Measurements from ENCODE around the gene GATM.

The GATM gene

DNA sequence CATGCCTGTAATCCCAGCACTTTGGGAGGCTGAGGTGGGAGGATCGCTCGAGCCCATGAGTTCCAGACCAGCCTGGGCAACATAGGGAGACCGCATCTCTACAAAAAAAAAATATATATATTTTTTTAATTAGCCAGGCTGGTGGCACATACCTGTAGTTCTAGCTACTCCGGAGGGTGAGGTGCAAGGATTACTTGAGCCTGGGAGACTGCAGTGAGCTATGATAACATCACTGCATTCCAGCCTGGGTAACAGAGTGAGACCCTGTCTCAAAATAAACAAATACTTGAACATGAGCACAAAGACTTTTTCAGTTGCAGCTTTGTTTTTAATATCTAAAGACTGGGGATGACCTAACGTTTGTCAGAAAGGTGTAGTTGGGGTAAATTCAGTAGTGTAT is 31.3 kb upstream of the GATM start:
- TF ChIP-seq, protein P1, sequence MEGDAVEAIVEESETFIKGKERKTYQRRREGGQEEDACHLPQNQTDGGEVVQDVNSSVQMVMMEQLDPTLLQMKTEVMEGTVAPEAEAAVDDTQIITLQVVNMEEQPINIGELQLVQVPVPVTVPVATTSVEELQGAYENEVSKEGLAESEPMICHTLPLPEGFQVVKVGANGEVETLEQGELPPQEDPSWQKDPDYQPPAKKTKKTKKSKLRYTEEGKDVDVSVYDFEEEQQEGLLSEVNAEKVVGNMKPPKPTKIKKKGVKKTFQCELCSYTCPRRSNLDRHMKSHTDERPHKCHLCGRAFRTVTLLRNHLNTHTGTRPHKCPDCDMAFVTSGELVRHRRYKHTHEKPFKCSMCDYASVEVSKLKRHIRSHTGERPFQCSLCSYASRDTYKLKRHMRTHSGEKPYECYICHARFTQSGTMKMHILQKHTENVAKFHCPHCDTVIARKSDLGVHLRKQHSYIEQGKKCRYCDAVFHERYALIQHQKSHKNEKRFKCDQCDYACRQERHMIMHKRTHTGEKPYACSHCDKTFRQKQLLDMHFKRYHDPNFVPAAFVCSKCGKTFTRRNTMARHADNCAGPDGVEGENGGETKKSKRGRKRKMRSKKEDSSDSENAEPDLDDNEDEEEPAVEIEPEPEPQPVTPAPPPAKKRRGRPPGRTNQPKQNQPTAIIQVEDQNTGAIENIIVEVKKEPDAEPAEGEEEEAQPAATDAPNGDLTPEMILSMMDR (conservative IDR thresholded peaks at IDR 0.05; ENCODE audit: low read depth, low read length), result no peak
- DNase-seq (ENCODE audit: low read depth), result no peak
- H3K4me3 ChIP-seq (ENCODE audit: low read depth, low read length), result no peak overlapping the region

DNA sequence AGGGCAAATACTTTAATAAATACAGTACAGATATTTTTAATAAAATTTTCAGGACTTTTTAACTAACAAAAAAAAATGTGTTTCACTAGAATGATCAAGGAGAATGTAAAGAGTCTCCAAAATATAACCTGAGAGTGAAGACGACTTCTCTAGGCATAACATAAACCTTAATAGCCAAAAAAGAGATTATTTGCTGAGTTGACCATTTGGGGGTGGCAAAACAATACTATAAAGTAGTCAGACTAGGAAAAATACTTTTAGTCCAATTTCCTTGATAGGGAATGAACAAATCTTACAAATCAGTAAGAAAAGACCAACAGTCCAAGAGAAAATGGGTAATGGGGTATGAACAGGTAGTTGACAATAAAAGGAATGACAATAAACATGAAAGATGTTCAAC is 29.4 kb upstream of the GATM start:
- no peak for DNase-seq (ENCODE audit: low read depth)
- TF ChIP-seq, protein P1 (conservative IDR thresholded peaks at IDR 0.05; ENCODE audit: low read depth, low read length), result no peak
- no peak overlapping the region for H3K4me3 ChIP-seq (ENCODE audit: low read depth, low read length)

DNA sequence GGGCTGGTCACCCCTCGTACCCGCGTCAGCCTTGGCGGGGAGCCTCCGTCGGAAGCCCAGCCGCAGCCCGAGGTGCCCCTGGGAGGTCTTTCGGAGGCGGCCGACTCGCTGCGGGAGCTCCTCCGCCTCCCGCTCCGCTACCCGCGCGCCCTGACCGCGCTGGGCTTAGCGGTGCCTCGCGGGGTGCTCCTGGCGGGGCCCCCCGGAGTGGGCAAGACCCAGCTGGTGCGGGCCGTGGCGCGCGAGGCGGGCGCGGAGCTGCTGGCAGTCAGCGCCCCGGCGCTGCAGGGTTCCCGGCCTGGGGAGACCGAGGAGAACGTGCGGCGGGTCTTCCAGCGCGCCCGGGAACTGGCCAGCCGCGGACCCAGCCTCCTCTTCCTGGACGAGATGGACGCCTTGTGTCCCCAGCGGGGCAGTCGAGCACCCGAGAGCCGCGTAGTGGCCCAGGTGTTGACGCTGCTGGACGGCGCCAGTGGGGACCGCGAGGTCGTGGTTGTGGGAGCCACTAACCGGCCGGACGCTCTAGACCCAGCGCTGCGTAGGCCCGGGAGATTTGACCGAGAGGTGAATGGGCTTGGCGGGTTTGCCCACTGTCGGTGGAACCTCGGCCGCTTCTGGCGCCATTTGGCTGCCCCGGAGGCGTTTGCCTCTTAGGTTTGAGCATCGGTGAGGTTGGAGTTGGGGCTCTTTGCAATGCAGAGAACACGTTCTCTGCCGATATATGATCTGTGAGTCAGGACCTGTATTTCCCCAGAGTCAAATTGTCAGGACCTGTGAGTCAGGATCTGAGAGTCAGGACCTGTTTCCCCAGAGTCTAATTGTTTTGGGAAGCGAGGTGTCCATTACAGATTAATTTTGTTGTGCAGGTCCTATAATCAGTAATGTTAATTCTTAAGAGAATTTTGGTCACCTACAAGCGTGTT is 24.9 kb upstream of the GATM start:
- peak; percentile 32 for DNase-seq (ENCODE audit: low read depth)
- TF ChIP-seq, protein P1 (conservative IDR thresholded peaks at IDR 0.05; ENCODE audit: low read depth, low read length), result no peak
- peak overlapping the region; percentile 90 for H3K4me3 ChIP-seq (ENCODE audit: low read depth, low read length)

DNA sequence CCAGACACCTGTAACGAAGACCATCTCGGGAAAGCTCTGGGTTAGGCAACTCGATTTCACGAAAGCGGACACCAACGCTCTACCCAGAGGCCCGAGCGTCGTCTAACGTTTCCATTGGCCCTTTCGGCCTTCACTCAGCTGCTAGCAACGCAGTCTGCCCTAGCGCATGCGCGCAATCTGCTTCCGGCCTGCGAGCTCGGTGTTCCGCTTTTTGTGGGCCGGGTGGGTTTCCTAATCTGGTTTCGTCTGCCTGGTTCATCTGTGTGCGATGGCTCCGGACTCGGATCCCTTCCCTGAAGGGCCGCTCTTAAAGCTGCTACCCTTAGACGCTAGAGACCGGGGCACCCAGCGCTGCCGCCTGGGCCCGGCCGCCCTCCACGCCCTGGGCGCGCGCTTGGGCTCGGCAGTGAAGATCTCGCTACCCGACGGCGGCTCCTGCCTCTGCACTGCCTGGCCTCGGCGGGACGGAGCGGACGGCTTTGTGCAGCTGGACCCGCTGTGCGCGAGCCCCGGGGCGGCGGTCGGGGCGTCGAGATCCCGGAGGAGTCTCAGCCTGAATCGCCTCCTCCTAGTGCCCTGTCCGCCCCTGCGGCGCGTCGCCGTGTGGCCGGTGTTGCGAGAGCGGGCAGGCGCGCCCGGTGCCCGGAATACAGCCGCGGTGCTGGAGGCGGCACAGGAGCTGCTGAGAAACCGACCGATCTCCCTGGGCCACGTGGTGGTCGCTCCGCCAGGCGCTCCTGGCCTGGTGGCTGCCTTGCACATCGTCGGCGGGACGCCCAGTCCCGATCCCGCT is 24.0 kb upstream of the GATM start:
- peak; percentile 99 for DNase-seq (ENCODE audit: low read depth)
- H3K4me3 ChIP-seq (ENCODE audit: low read depth, low read length), result peak overlapping the region; percentile 90
- TF ChIP-seq, protein P1 (conservative IDR thresholded peaks at IDR 0.05; ENCODE audit: low read depth, low read length), result no peak

DNA sequence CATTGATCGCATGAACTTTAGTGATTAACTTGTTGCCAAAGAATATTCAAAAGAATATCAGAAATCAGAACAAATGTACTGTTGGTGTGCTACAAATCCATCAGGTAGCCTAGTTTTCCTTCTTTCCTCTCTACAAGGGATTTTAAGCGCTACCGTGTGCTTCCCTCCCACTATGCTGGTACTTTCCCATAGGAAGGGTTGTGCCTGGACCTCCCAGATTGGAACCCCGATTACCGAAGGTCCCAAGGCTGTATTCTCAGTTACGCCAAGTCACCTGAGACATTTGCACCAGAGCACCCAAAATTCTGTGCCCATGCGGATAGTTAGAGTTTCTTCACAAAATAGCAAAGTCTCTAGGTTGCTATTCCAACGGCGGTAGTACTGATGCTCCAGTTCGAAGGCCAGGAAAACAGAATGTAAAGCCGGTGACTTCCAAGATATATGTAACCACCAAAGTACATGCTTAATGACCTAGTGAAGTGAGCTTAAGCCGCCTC is 23.4 kb upstream of the GATM start:
- TF ChIP-seq, protein P1 (conservative IDR thresholded peaks at IDR 0.05; ENCODE audit: low read depth, low read length), result no peak
- peak; percentile 3 for DNase-seq (ENCODE audit: low read depth)
- H3K4me3 ChIP-seq (ENCODE audit: low read depth, low read length), result peak overlapping the region; percentile 90

DNA sequence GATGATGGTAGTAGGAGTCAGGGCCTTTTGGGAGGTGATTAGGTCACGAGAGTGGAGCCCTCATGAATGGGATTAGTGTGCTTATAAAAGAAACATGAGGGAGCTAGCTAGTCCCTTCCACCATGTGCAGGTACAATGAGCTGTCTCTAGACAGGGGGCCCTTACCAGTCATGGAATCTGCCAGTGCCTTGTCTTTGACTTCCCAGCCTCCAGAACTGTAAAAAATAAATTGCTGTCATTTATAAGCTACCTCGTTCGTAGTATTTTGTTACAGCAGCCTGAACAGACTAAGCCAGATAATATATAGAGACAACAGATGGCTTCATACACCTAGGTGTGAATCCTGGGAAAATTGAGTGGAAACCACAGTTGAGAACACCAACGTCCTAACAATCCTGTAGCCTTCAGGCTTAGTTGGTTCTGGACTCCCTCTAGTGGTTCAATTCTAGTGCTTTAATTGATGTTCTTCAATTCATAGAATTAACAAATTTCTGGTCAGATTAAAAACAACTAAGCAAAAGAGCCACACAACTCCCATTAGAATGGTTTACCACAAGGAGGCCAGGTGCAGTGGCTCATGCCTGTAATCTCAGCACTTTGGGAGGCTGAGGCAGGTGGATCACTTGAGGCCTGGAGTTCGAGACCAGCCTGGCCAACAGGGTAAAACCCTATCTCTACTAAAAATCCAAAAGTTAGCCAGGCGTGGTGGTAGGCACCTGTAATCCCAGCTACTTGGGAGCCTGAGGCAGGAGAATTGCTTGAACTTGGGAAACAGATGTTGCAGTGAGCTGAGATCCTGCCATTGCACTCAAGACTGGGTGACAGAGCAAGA is 21.3 kb upstream of the GATM start:
- TF ChIP-seq, protein P1 (conservative IDR thresholded peaks at IDR 0.05; ENCODE audit: low read depth, low read length), result peak; percentile 74
- DNase-seq (ENCODE audit: low read depth), result peak; percentile 79
- no peak overlapping the region for H3K4me3 ChIP-seq (ENCODE audit: low read depth, low read length)

Measured in choroid plexus epithelial cell (primary cell).